ENCODE data around the gene EED. TPM values are rescaled to one million over a fixed set of nuclear protein-coding genes. Genes with fewer than 3 reads are reported as not detected.

The EED gene
- total and polyA plus RNA-seq, 4 donors = 5.4 to 17.1 (median 8.2) TPM

- DNase-seq (ENCODE audit: low spot score) = no peak
- H3K27me3 ChIP-seq (ENCODE audit: control insufficient read depth in 4 of 4, insufficient read depth in 4 of 4, low read length in 3 of 4) = no peaks in the 10 kb centered on the region
- no peaks in the 10 kb centered on the region for H3K9me3 ChIP-seq (ENCODE audit: control insufficient read depth in 4 of 4, low read length in 3 of 4)
- H3K36me3 ChIP-seq (ENCODE audit: control insufficient read depth in 4 of 4, insufficient read depth in 3 of 4, low read depth in 1 of 4, low read length in 3 of 4) = peaks cover 0 to 14% (median 9%) of the 10 kb centered on the region in 4 donors
- no peak for TF ChIP-seq NR2F2 (IDR thresholded peaks at IDR 0.05)
- no peak for TF ChIP-seq SP1 (IDR thresholded peaks at IDR 0.05)
- no peak for TF ChIP-seq JUND (IDR thresholded peaks at IDR 0.05)
- TF ChIP-seq TAF1 (conservative IDR thresholded peaks at IDR 0.05) = no peak
- TF ChIP-seq ATF3 (IDR thresholded peaks at IDR 0.05) = no peak
- TF ChIP-seq REST (IDR thresholded peaks at IDR 0.05) = no peak
- TF ChIP-seq MAX (IDR thresholded peaks at IDR 0.05) = no peak
- TF ChIP-seq CTCF (IDR thresholded peaks at IDR 0.05; ENCODE audit: low read depth, low read length, missing input control) = no peak
- TF ChIP-seq RXRA (IDR thresholded peaks at IDR 0.05) = no peak
- no peak for TF ChIP-seq ZBTB33 (IDR thresholded peaks at IDR 0.05)
- no peak for TF ChIP-seq GABPA (IDR thresholded peaks at IDR 0.05 in 1 of 2, conservative IDR thresholded peaks at IDR 0.05 in 1 of 2)
- H3K9ac ChIP-seq (ENCODE audit: low read depth in 1 of 2, low read length in 2 of 2) = no peak overlapping the region
- no peak overlapping the region for H3K27ac ChIP-seq (ENCODE audit: low read depth in 1 of 2, low read length in 2 of 2)
- H3K4me3 ChIP-seq (ENCODE audit: low read depth in 1 of 3, low read length in 3 of 3) = no peak overlapping the region
- no peaks in the 10 kb centered on the region for H3K4me1 ChIP-seq (ENCODE audit: control insufficient read depth in 4 of 4, insufficient read depth in 4 of 4, low read length in 3 of 4)
- 94% methylated on average over 1 of the region's 1 CpG for WGBS
These were observed 11.3 kb downstream of the EED start for GRCh38 chr11:86255896-86256295.

GRCh38 chr11:86256608-86257007 lies 12.1 kb downstream of the EED start:
- H3K9ac ChIP-seq (ENCODE audit: low read depth in 1 of 2, low read length in 2 of 2) = no peak overlapping the region
- no peak for TF ChIP-seq RXRA (IDR thresholded peaks at IDR 0.05)
- no peak for TF ChIP-seq RAD21 (IDR thresholded peaks at IDR 0.05)
- no peaks in the 10 kb centered on the region for H3K27me3 ChIP-seq (ENCODE audit: control insufficient read depth in 4 of 4, insufficient read depth in 4 of 4, low read length in 3 of 4)
- 63% methylated on average over 6 of the region's 6 CpGs for WGBS
- H3K9me3 ChIP-seq (ENCODE audit: control insufficient read depth in 4 of 4, low read length in 3 of 4) = no peaks in the 10 kb centered on the region
- no peak for DNase-seq (ENCODE audit: low spot score)
- H3K4me1 ChIP-seq (ENCODE audit: control insufficient read depth in 4 of 4, insufficient read depth in 4 of 4, low read length in 3 of 4) = no peaks in the 10 kb centered on the region
- H3K4me3 ChIP-seq (ENCODE audit: low read depth in 1 of 3, low read length in 3 of 3) = no peak overlapping the region
- peaks cover 0 to 14% (median 10%) of the 10 kb centered on the region in 4 donors for H3K36me3 ChIP-seq (ENCODE audit: control insufficient read depth in 4 of 4, insufficient read depth in 3 of 4, low read depth in 1 of 4, low read length in 3 of 4)
- H3K27ac ChIP-seq (ENCODE audit: low read depth in 1 of 2, low read length in 2 of 2) = no peak overlapping the region
